Kidney (tissue), 14 donors: ENCODE data around the gene RAP1A. TPM values are rescaled to one million over a fixed set of nuclear protein-coding genes. Genes with fewer than 3 reads are reported as not detected.

Experiments used
- DNase-seq, 5 donors: peaks; one replicate each; pipeline ENCODE4 v3.0.0-alpha.2; 2013 to 2020
- FAIRE-seq: peaks from 2 replicates; lab custom pipeline; 2012; peaks lifted over from hg19 to GRCh38; lab: Jason Lieb, UNC
- H3K27ac ChIP-seq, 2 donors: one replicate each; pipeline ENCODE4 v1.7.0; 2013; ENCODE audit warnings: low read depth in 2 of 2, low read length in 2 of 2, inconsistent platforms in 1 of 2
- H3K27me3 ChIP-seq: one replicate; pipeline ENCODE4 v1.7.1; 2013; ENCODE audit warnings: low read length, inconsistent platforms; ENCODE audit not compliant: control insufficient read depth, insufficient read depth
- H3K36me3 ChIP-seq, 3 donors: one replicate each; pipeline versions ENCODE4 v1.7.0 to v1.7.1; 2013; ENCODE audit warnings: low read length in 3 of 3, control low read depth in 1 of 3, inconsistent platforms in 1 of 3; ENCODE audit not compliant: insufficient read depth in 3 of 3, control insufficient read depth in 2 of 3
- H3K4me1 ChIP-seq, 3 donors: one replicate each; pipeline versions ENCODE4 v1.7.0 to v1.7.1; 2013; ENCODE audit warnings: low read length in 3 of 3, inconsistent platforms in 1 of 3, low read depth in 1 of 3; ENCODE audit not compliant: control insufficient read depth in 2 of 3, insufficient read depth in 2 of 3
- H3K4me3 ChIP-seq, 3 donors: one replicate each; pipeline versions ENCODE4 v1.7.0 to v1.8.1; 2013; ENCODE audit warnings: low read length in 3 of 3, control low read depth in 1 of 3, inconsistent platforms in 1 of 3
- H3K9ac ChIP-seq, 3 donors: one replicate each; pipeline versions ENCODE4 v1.7.0 to v1.7.1; 2013; ENCODE audit warnings: low read length in 3 of 3, control low read depth in 1 of 3, inconsistent platforms in 1 of 3
- H3K9me3 ChIP-seq, 3 donors: one replicate each; pipeline versions ENCODE4 v1.7.0 to v1.7.1; 2013; ENCODE audit warnings: low read length in 3 of 3, control low read depth in 1 of 3, inconsistent platforms in 1 of 3; ENCODE audit not compliant: control insufficient read depth in 2 of 3, insufficient read depth in 1 of 3
- intact Hi-C: fragments of 100-400 bp; cut with DNase I; formaldehyde crosslinking; loops from one replicate; pipeline ENCODE4 v1.11.1; 2022
- polyA plus RNA-seq: library from polyadenylated mRNA; stranded (reverse); fragments of 350-450 nt; fragmentation: Illumina TruSeq; extraction: RNeasy Lipid Tissue Mini Kit (QIAGEN cat#74804); gene quantifications from one replicate; pipeline ENCODE4 v1.2.3, GENCODE V29; 2014; ENCODE audit warnings: low read depth, low replicate concordance; ENCODE audit not compliant: insufficient read depth
- total RNA-seq: library from RNA; stranded (reverse); fragmentation: NEBNext Ultra II Directional; extraction: Animal tissue kit (Norgen Biotek cat#: 25700); gene quantifications from one replicate; pipeline ENCODE4 v1.2.1, GENCODE V29; 2021
- TF ChIP-seq, protein P1 (sequence below): IDR thresholded peaks from 3 replicates; pipeline ENCODE4 v1.5.1; 2012; ENCODE audit warnings: mild to moderate bottlenecking, moderate library complexity, borderline replicate concordance; ENCODE audit not compliant: insufficient read depth; ENCODE audit errors: extremely low read depth
- donor health status: control.
- donor health status: control.
- donor health status: control.
- donor health status: control.
- donor health status: control.
- donor health status: DM: yes; HTN: yes; CAD: no.
- donor health status: Normal renal cell carcinoma (clear cell type).

RAP1A gene
- total and polyA plus RNA-seq, 2 donors from 2014 or later = 55.8 to 91.3 TPM

DNA sequence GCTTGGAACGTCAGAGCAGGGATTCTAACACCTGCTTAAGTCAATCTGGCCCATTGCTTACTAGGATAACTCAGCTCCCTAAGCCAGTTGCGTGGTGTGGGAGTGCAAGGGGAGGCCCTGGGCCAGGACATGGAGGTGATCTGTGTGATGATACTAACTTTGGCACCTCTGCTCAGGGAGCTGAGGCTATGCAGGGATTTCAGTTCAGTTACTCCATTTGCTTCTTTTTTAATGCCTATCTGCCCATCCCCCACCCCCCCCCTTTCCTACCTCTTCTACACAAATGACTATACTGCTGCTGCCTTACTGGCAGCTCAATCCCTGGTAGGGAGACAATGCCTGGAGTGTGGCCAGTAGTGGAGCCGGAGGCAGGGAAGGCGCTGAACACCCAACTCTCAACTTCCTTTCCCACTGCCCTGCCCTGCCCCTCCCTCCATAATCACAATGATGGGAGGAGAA, 100.1 kb downstream of the RAP1A start:
- H3K9me3 ChIP-seq = no peaks in the 10 kb centered on the region
- no peaks in the 10 kb centered on the region for H3K27me3 ChIP-seq
- TF ChIP-seq, protein P1, sequence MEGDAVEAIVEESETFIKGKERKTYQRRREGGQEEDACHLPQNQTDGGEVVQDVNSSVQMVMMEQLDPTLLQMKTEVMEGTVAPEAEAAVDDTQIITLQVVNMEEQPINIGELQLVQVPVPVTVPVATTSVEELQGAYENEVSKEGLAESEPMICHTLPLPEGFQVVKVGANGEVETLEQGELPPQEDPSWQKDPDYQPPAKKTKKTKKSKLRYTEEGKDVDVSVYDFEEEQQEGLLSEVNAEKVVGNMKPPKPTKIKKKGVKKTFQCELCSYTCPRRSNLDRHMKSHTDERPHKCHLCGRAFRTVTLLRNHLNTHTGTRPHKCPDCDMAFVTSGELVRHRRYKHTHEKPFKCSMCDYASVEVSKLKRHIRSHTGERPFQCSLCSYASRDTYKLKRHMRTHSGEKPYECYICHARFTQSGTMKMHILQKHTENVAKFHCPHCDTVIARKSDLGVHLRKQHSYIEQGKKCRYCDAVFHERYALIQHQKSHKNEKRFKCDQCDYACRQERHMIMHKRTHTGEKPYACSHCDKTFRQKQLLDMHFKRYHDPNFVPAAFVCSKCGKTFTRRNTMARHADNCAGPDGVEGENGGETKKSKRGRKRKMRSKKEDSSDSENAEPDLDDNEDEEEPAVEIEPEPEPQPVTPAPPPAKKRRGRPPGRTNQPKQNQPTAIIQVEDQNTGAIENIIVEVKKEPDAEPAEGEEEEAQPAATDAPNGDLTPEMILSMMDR = no peak
- H3K9ac ChIP-seq = no peak overlapping the region
- DNase-seq (no peak), FAIRE-seq (no peak)
- intact Hi-C loops = no loop called here
- no peak overlapping the region for H3K4me3 ChIP-seq
- no peaks in the 10 kb centered on the region for H3K36me3 ChIP-seq
- no peaks in the 10 kb centered on the region for H3K4me1 ChIP-seq
- no peak overlapping the region for H3K27ac ChIP-seq

DNA sequence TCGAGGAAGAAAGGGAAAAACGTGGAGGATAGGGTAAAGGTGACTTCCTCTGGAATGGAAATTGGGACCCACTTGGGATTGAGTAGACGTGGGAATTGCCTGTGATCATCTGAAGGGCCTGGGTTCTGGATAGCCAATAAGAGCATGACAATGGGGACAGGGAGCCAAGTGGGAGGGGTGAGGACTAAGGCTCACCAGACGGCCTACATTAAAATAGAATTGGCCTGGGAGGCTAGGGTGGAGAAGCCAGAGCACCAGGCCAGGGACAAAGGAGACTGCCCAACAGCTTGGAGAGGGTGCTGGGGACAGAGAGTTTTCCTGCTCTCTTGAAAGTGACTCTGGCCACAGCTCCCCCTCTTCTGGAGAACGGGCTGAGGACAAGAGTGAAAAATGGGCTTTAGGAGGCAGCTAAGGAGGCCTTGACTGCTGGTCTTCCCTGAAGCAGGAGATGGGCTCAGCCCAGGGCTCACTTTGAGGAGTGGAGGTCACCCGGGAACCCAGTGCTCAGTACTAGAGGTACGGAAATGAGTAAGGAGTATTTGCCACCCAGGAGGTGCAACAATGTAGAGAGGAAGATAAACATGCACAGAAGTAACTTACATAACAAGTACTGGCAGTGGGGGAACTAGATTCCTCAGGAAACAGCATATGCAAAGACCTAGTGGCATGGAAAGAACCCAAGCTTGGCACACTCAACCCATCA, 100.8 kb downstream of the RAP1A start:
- Histone ChIP-seq H3K4me1 (no peaks in the 10 kb centered on the region), H3K27me3 (no peaks in the 10 kb centered on the region), H3K9me3 (no peaks in the 10 kb centered on the region), H3K9ac (no peak overlapping the region), H3K4me3 (no peak overlapping the region), H3K27ac (peak overlapping the region in 1 of 2 donors; percentile 2), H3K36me3 (no peaks in the 10 kb centered on the region)
- FAIRE-seq (no peak), DNase-seq (no peak)
- TF ChIP-seq, protein P1 = no peak
- intact Hi-C loops = no loop called here

DNA sequence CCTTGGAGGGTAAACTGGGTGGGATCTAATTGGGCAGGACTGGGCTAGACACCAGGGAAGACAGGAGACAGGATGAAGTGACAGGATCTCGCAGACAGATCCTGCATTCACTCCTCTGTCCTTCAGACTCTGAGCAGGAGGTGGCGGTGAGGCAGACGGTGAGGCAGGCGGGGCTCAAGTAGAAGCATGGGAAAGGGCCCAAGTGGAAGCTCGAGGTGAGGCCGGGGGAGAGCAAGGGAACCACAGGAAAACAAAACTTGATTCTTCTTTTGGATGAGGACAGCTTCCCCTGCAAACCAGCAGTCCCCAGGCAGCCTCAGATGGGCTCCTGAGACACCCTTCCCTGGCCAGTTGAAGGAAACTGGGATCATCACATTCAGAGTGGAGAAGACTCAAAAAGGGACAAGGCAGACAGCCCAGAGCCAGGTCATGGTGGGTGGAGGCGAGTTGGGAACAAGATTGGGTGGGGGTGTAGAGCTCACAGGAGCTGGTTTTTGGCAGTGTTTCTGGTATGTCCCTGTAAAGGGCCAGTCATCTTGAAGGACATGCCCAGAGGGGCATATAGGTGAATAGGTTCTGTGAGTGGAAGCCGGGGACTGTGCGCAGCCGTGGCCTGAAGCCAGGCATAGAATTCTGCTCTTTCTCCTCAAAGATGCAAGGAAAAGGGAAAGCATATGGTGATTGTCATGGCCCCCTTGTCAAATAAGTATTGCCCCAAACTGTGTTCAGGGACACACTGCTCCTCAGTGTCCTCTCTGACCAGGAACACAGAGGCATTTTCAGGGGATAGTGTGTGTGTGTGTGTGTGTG, 101.6 kb downstream of the RAP1A start:
- Histone ChIP-seq H3K4me3 (no peak overlapping the region), H3K9ac (no peak overlapping the region), H3K4me1 (no peaks in the 10 kb centered on the region), H3K9me3 (no peaks in the 10 kb centered on the region), H3K27me3 (no peaks in the 10 kb centered on the region), H3K36me3 (no peaks in the 10 kb centered on the region), H3K27ac (no peak overlapping the region)
- TF ChIP-seq, protein P1 = no peak
- DNase-seq = no peak
- intact Hi-C loops = no loop called here
- no peak for FAIRE-seq
